Epithelial cell of proximal tubule (primary cell): ENCODE data around the gene ROR2. TPM values are rescaled to one million over a fixed set of nuclear protein-coding genes. Genes with fewer than 3 reads are reported as not detected.
A peak's percentile ranks its signal among the peaks of the same experiment; 100 is the strongest.

ENCODE experiments used
- DNase-seq: peaks from one replicate; pipeline ENCODE4 v3.0.0-alpha.2; 2011; ENCODE audit warnings: low read depth
- H3K4me3 ChIP-seq: 2 replicates; pipeline ENCODE4 v1.5.1; 2011; ENCODE audit warnings: low read depth, mild to moderate bottlenecking, low read length
- CTCF ChIP-seq: conservative IDR thresholded peaks from 2 replicates; pipeline ENCODE4 v1.5.1; 2012; ENCODE audit warnings: low read depth, mild to moderate bottlenecking, low read length
- total RNA-seq: library from RNA; depleted of rRNA; stranded (reverse); fragments of >200 nt; gene quantifications from 2 replicates; pipeline ENCODE4 v1.2.3, GENCODE V29; 2015

ROR2 gene
- total RNA-seq, 1 donor from 2014 or later, result 3.1 TPM

GRCh38 chr9:91898451-91899218, 51.4 kb downstream of the ROR2 start:
- DNase-seq, result peak; percentile 31

GRCh38 chr9:91897201-91897600, 52.8 kb downstream of the ROR2 start:
- no peak overlapping the region for H3K4me3 ChIP-seq
- TF ChIP-seq CTCF, result no peak
- DNase-seq, result no peak

More at GRCh38 chr9:91898451-91899218, 51.4 kb downstream of the ROR2 start:
- no peak for TF ChIP-seq CTCF
- no peak overlapping the region for H3K4me3 ChIP-seq

GRCh38 chr9:91896513-91897121, 53.4 kb downstream of the ROR2 start:
- TF ChIP-seq CTCF, result no peak
- peak; percentile 51 for DNase-seq

GRCh38 chr9:91896097-91896496, 53.9 kb downstream of the ROR2 start:
- no peak for DNase-seq
- TF ChIP-seq CTCF, result no peak
- H3K4me3 ChIP-seq, result no peak overlapping the region

More at GRCh38 chr9:91896513-91897121, 53.4 kb downstream of the ROR2 start:
- H3K4me3 ChIP-seq, result no peak overlapping the region

- no peak for TF ChIP-seq CTCF
- H3K4me3 ChIP-seq, result no peak overlapping the region
- DNase-seq, result no peak
These were observed 55.5 kb downstream of the ROR2 start for GRCh38 chr9:91894536-91894935.

- no peak for TF ChIP-seq CTCF
- H3K4me3 ChIP-seq, result no peak overlapping the region
- DNase-seq, result no peak
These were observed 56.0 kb downstream of the ROR2 start for GRCh38 chr9:91894023-91894422.

- DNase-seq, result no peak
- H3K4me3 ChIP-seq, result no peak overlapping the region
- no peak for TF ChIP-seq CTCF
These were observed 58.1 kb downstream of the ROR2 start for GRCh38 chr9:91891915-91892314.
